ENCODE measurements around the gene INSIG2.

DNA sequence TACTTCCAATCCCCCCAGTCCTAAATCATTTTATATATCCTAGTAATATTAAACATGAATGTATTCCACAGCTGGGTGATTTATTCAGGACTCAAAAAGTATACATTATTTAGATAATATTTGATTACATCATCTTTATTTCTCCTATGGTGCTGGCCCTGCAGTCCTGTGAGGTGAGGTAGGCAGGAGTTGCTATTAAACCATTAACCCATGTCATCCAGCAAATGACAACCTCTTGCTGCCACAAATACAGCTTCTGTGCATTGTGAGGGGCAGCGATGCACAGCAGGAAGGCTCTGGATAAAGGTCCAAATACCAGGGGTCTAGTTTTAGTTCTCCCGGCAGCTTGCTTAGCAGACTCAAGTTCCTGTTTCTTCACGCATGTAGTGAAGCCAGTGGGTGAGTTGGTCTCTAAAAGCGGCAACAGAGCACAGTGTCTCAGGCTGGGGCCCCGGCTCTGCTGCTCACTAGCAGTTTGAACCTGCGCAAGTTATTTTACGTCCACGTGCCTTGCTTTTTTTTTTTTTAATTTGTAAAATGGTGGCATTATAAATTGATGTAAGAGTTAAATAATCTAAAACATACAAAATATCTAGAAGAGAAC is 36.1 kb downstream of the INSIG2 start:
- TF ChIP-seq POLR2A (IDR thresholded peaks at IDR 0.05; ENCODE audit: low read length), result no peak
- no peak for TF ChIP-seq GATA1 (IDR thresholded peaks at IDR 0.05; ENCODE audit: low read depth, low read length)

Data from erythroblast (primary cell).